ENCODE results near the gene BAHCC1. TPM values are rescaled to one million over a fixed set of nuclear protein-coding genes. Genes with fewer than 3 reads are reported as not detected.
"Not testable (repeated sequence)": the region's sequence is repeated elsewhere in the genome, so short reads cannot be mapped to it uniquely, and the experiment has no call there.

Gene BAHCC1
- total RNA-seq, 2 experiments from 2014 or later = 0.20 to 0.41 TPM

GRCh38 chr17:81425716-81426392, 30.6 kb downstream of the BAHCC1 start:
- H3K27ac ChIP-seq (ENCODE audit: low read depth in 1 of 2, low read length in 2 of 2); ATAC-seq (ENCODE audit: poor library complexity); H3K27ac Mint-ChIP-seq; POLR2A ChIA-PET; H3K36me3 Mint-ChIP-seq (ENCODE audit: low read depth); H3K9me3 Mint-ChIP-seq; H3K4me3 Mint-ChIP-seq; H3K4me1 Mint-ChIP-seq (ENCODE audit: low read depth); intact Hi-C loops (cut with DNase I, micrococcal nuclease); H3K36me3 ChIP-seq (ENCODE audit: insufficient read depth, low read length); H3K4me3 ChIP-seq (ENCODE audit: low read length); CTCF ChIA-PET: not testable (repeated sequence)
- peaks cover 15% of the 10 kb centered on the region for H3K27me3 Mint-ChIP-seq
- H3K4me1 ChIP-seq (ENCODE audit: insufficient read depth, low read length) = peaks cover 42% of the 10 kb centered on the region
- DNase-seq = peak in 1 of 14 experiments; percentile 38
- H3K9me3 ChIP-seq (ENCODE audit: control insufficient read depth in 1 of 2, insufficient read depth in 1 of 2, low read length in 2 of 2) = peaks cover 0 to 43% of the 10 kb centered on the region in 2 experiments
- peaks cover 43% of the 10 kb centered on the region in 2 experiments for H3K27me3 ChIP-seq (ENCODE audit: control insufficient read depth in 1 of 2, insufficient read depth in 2 of 2, low read length in 2 of 2)

GRCh38 chr17:81426393-81427172, 31.3 kb downstream of the BAHCC1 start:
- TF ChIP-seq CTCF (IDR thresholded peaks at IDR 0.05) = no peak
- H3K27me3 ChIP-seq (ENCODE audit: control insufficient read depth in 1 of 2, insufficient read depth in 2 of 2, low read length in 2 of 2) = peaks cover 45 to 50% of the 10 kb centered on the region in 2 experiments
- intact Hi-C loops (cut with DNase I, micrococcal nuclease) = no loop called here
- CTCF ChIA-PET = no interaction called here
- no peak for ATAC-seq (ENCODE audit: poor library complexity)
- H3K27me3 Mint-ChIP-seq = peaks cover 15% of the 10 kb centered on the region
- POLR2A ChIA-PET = no interaction called here
- no peak for DNase-seq
- peaks cover 0 to 43% of the 10 kb centered on the region in 2 experiments for H3K9me3 ChIP-seq (ENCODE audit: control insufficient read depth in 1 of 2, insufficient read depth in 1 of 2, low read length in 2 of 2)
- no peaks in the 10 kb centered on the region for H3K36me3 Mint-ChIP-seq (ENCODE audit: low read depth)
- no peaks in the 10 kb centered on the region for H3K36me3 ChIP-seq (ENCODE audit: insufficient read depth, low read length)
- peaks cover 6% of the 10 kb centered on the region for H3K4me1 Mint-ChIP-seq (ENCODE audit: low read depth)
- no peak overlapping the region for H3K4me3 ChIP-seq (ENCODE audit: low read length)
- no peak overlapping the region for H3K27ac Mint-ChIP-seq
- H3K4me3 Mint-ChIP-seq = no peak overlapping the region
- peaks cover 42% of the 10 kb centered on the region for H3K4me1 ChIP-seq (ENCODE audit: insufficient read depth, low read length)
- H3K9me3 Mint-ChIP-seq = no peaks in the 10 kb centered on the region
- no peak overlapping the region for H3K27ac ChIP-seq (ENCODE audit: low read depth in 1 of 2, low read length in 2 of 2)

- Mint-ChIP-seq H3K27ac (no peak overlapping the region), H3K36me3 (ENCODE audit: low read depth) (no peaks in the 10 kb centered on the region), H3K4me1 (ENCODE audit: low read depth) (peaks cover 6% of the 10 kb centered on the region), H3K4me3 (peak overlapping the region; percentile 37), H3K9me3 (no peaks in the 10 kb centered on the region), H3K27me3 (peaks cover 15% of the 10 kb centered on the region)
- ChIA-PET CTCF (no interaction called here), POLR2A (no interaction called here)
- H3K27me3 ChIP-seq (ENCODE audit: control insufficient read depth in 1 of 2, insufficient read depth in 2 of 2, low read length in 2 of 2) = peaks cover 49 to 56% of the 10 kb centered on the region in 2 experiments
- ATAC-seq (ENCODE audit: poor library complexity) (peak; percentile 61), DNase-seq (peak in 1 of 14 experiments; percentile 37)
- intact Hi-C loops (cut with DNase I, micrococcal nuclease) = no loop called here
- TF ChIP-seq CTCF (IDR thresholded peaks at IDR 0.05) = no peak
- H3K36me3 ChIP-seq (ENCODE audit: insufficient read depth, low read length) = no peaks in the 10 kb centered on the region
- H3K27ac ChIP-seq (ENCODE audit: low read depth in 1 of 2, low read length in 2 of 2) = no peak overlapping the region
- peaks cover 42% of the 10 kb centered on the region for H3K4me1 ChIP-seq (ENCODE audit: insufficient read depth, low read length)
- peaks cover 0 to 43% of the 10 kb centered on the region in 2 experiments for H3K9me3 ChIP-seq (ENCODE audit: control insufficient read depth in 1 of 2, insufficient read depth in 1 of 2, low read length in 2 of 2)
- no peak overlapping the region for H3K4me3 ChIP-seq (ENCODE audit: low read length)
Observed at GRCh38 chr17:81427173-81428120, 32.2 kb downstream of the BAHCC1 start.

All from CD4-positive, alpha-beta T cell (primary cell).